ENCODE data around the gene ZFYVE9.

DNA sequence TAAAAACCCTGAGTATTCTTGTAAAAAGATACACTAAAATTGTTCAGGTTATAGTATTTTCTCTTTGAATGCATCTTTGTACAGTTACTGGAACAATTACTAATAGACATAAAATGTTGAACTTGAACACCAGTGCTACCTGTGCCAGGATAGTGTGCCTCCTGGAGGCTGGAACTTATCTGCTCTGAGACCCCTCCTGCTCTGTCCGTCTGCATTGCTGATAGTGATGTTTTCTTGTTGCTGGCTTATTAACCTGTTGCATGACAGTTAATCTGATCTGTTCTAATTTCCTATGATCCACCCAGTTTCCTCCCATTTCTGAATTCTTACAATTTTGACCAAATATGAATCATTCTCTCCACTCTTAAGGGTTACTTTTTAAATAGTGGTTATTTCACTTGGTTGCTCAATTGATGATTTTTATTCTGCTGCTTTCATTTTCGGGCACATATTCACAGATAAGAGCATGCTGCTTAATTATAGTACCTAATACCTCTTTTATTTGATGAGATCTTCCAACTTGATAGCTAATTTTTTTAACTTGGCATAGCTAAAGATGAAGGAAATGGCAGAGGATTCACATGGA, 122.7 kb downstream of the ZFYVE9 start:
- TF ChIP-seq ELF4 (IDR thresholded peaks at IDR 0.05) (no peak), ARNT (IDR thresholded peaks at IDR 0.05) (no peak), FOXM1 (IDR thresholded peaks at IDR 0.05; ENCODE audit: borderline replicate concordance) (no peak), TARDBP (IDR thresholded peaks at IDR 0.05) (no peak), SUZ12 (IDR thresholded peaks at IDR 0.05) (no peak), NFRKB (IDR thresholded peaks at IDR 0.05) (no peak), BHLHE40 (IDR thresholded peaks at IDR 0.05; ENCODE audit: borderline replicate concordance) (no peak), CTBP1 (IDR thresholded peaks at IDR 0.05; ENCODE audit: borderline replicate concordance) (no peak), FOXK2 (IDR thresholded peaks at IDR 0.05) (no peak), ZNF384 (IDR thresholded peaks at IDR 0.05) (no peak), LEF1 (IDR thresholded peaks at IDR 0.05; ENCODE audit: borderline replicate concordance) (no peak), SP1 (IDR thresholded peaks at IDR 0.05) (no peak), FOXA1 (IDR thresholded peaks at IDR 0.05) (no peak)
- TF ChIP-seq, protein P1, sequence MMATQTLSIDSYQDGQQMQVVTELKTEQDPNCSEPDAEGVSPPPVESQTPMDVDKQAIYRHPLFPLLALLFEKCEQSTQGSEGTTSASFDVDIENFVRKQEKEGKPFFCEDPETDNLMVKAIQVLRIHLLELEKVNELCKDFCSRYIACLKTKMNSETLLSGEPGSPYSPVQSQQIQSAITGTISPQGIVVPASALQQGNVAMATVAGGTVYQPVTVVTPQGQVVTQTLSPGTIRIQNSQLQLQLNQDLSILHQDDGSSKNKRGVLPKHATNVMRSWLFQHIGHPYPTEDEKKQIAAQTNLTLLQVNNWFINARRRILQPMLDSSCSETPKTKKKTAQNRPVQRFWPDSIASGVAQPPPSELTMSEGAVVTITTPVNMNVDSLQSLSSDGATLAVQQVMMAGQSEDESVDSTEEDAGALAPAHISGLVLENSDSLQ (IDR thresholded peaks at IDR 0.05), result no peak
